MM.1S (cell line): ENCODE data around the gene CELSR3.

Source experiments
- DNase-seq: peaks from one replicate; pipeline ENCODE4 v3.0.0-alpha.2; 2015
- H2AFZ ChIP-seq: fragments of 300-600 bp; sonication (generic); 2 replicates; pipeline ENCODE4 v1.6.0; 2016; ENCODE audit warnings: antibody characterized with exemption, low read length
- H3F3A ChIP-seq: fragments of 300-600 bp; sonication (generic); 2 replicates; pipeline ENCODE4 v1.6.1; 2016; ENCODE audit warnings: mild to moderate bottlenecking, antibody characterized with exemption, low read length, moderate library complexity, mixed read lengths; ENCODE audit not compliant: insufficient read depth
- H3K27ac ChIP-seq: fragments of 300-600 bp; sonication (generic); 2 replicates; pipeline ENCODE4 v1.5.1; 2016; ENCODE audit warnings: mild to moderate bottlenecking, low read length
- H3K27me3 ChIP-seq: fragments of 300-600 bp; sonication (generic); replicated peaks from 2 replicates; pipeline ENCODE4 v1.6.0; 2016; ENCODE audit warnings: low read length; ENCODE audit not compliant: insufficient read depth
- H3K36me3 ChIP-seq: fragments of 300-600 bp; sonication (generic); replicated peaks from 2 replicates; pipeline ENCODE4 v1.6.1; 2016; ENCODE audit warnings: mild to moderate bottlenecking, low read length, mixed read lengths; ENCODE audit not compliant: insufficient read depth
- H3K4me1 ChIP-seq: fragments of 300-600 bp; sonication (generic); 2 replicates; pipeline ENCODE4 v1.6.1; 2016; ENCODE audit warnings: low read length, mixed read lengths
- H3K4me2 ChIP-seq: fragments of 300-600 bp; sonication (generic); 2 replicates; pipeline ENCODE4 v1.6.0; 2016; ENCODE audit warnings: low read depth, low read length
- H3K4me3 ChIP-seq: fragments of 300-600 bp; sonication (generic); 2 replicates; pipeline ENCODE4 v1.5.1; 2016; ENCODE audit warnings: low read length, mixed read lengths
- H3K79me2 ChIP-seq: fragments of 300-600 bp; sonication (generic); 2 replicates; pipeline ENCODE4 v1.6.1; 2016; ENCODE audit warnings: mixed run types, low read length, mixed read lengths
- H3K9ac ChIP-seq: fragments of 300-600 bp; sonication (generic); 2 replicates; pipeline ENCODE4 v1.6.1; 2016; ENCODE audit warnings: low read length, mixed read lengths
- H3K9me2 ChIP-seq: fragments of 300-600 bp; sonication (generic); replicated peaks from 2 replicates; pipeline ENCODE4 v1.6.1; 2016; ENCODE audit warnings: mild to moderate bottlenecking, low read length, mixed read lengths; ENCODE audit not compliant: insufficient read depth
- H3K9me3 ChIP-seq: fragments of 300-600 bp; sonication (generic); replicated peaks from 2 replicates; pipeline ENCODE4 v1.6.1; 2016; ENCODE audit warnings: mild to moderate bottlenecking, low read length, mixed read lengths; ENCODE audit not compliant: insufficient read depth
- H4K20me1 ChIP-seq: fragments of 300-600 bp; sonication (generic); 2 replicates; pipeline ENCODE4 v1.6.1; 2016; ENCODE audit warnings: mild to moderate bottlenecking, low read length, moderate library complexity, mixed read lengths; ENCODE audit not compliant: insufficient read depth
- CTCF ChIP-seq: fragments of 300-600 bp; sonication (generic); IDR thresholded peaks from 2 replicates; pipeline ENCODE4 v1.5.1; 2016; ENCODE audit warnings: antibody characterized with exemption, low read length, mixed read lengths
- EZH2 ChIP-seq: fragments of 300-600 bp; sonication (generic); optimal IDR thresholded peaks from 2 replicates; pipeline ENCODE3; 2017; ENCODE audit warnings: low read depth, mild to moderate bottlenecking, antibody characterized with exemption, low read length, mixed read lengths
- EZH2phosphoT487 ChIP-seq: fragments of 300-600 bp; sonication (generic); IDR thresholded peaks from 2 replicates; pipeline ENCODE4 v1.6.1; 2018; ENCODE audit warnings: antibody characterized with exemption, low read length

CELSR3 gene

GRCh38 chr3:48609088-48610005 is 53.3 kb downstream of the CELSR3 start, which contains the start of gene UQCRC1:
Gene UQCRC1, minus strand, starts transcription at chr3:48609646. Its CDS starts 26 bp downstream, at chr3:48609620.
- H3K4me2 ChIP-seq = peak within 1 kb of the TSS; percentile 93
- no peaks in the 10 kb centered on the region for H3K27me3 ChIP-seq
- peak within 1 kb of the TSS; percentile 91 for H2AFZ ChIP-seq
- peak within 1 kb of the TSS; percentile 90 for H3K9ac ChIP-seq
- H3K36me3 ChIP-seq = no peaks in the 10 kb centered on the region; the same call in 1 of the 2 replicates
- DNase-seq = peak; percentile 95
- H3K79me2 ChIP-seq = peaks cover 31% of the 10 kb centered on the region
- H3K27ac ChIP-seq = peak within 1 kb of the TSS; percentile 27; the same call in 1 of the 2 replicates
- no peaks in the 10 kb centered on the region for H3K9me2 ChIP-seq
- no peaks in the 10 kb centered on the region for H4K20me1 ChIP-seq
- H3K4me1 ChIP-seq = peaks cover 7% of the 10 kb centered on the region; the same call in 1 of the 2 replicates
- peak within 1 kb of the TSS; percentile 99 for H3K4me3 ChIP-seq
- no peaks in the 10 kb centered on the region for H3F3A ChIP-seq
- TF ChIP-seq EZH2 = no peak
- TF ChIP-seq CTCF = peak; percentile 64
- H3K9me3 ChIP-seq = no peaks in the 10 kb centered on the region

GRCh38 chr3:48607519-48607918 is 55.2 kb downstream of the CELSR3 start:
- Histone ChIP-seq H3K4me3 (no peak overlapping the region), H4K20me1 (no peaks in the 10 kb centered on the region), H3F3A (no peaks in the 10 kb centered on the region), H3K27me3 (no peaks in the 10 kb centered on the region), H3K9ac (no peak overlapping the region), H3K79me2 (peaks cover 31% of the 10 kb centered on the region), H3K4me1 (peaks cover 7% of the 10 kb centered on the region; the same call in 1 of the 2 replicates), H3K36me3 (no peaks in the 10 kb centered on the region; the same call in 1 of the 2 replicates), H3K9me3 (no peaks in the 10 kb centered on the region), H3K4me2 (no peak overlapping the region), H3K9me2 (no peaks in the 10 kb centered on the region), H2AFZ (no peak overlapping the region), H3K27ac (no peak overlapping the region)
- TF ChIP-seq CTCF (no peak), EZH2phosphoT487 (no peak), EZH2 (no peak)
- DNase-seq = no peak

GRCh38 chr3:48601622-48601994 is 61.1 kb downstream of the CELSR3 start:
- Histone ChIP-seq H3K27me3 (no peaks in the 10 kb centered on the region), H3K79me2 (peaks cover 10% of the 10 kb centered on the region; the same call in 1 of the 2 replicates), H3K27ac (no peak overlapping the region), H3K9ac (no peak overlapping the region), H3K4me2 (no peak overlapping the region), H3K9me3 (no peaks in the 10 kb centered on the region), H2AFZ (no peak overlapping the region), H3F3A (no peaks in the 10 kb centered on the region), H3K9me2 (no peaks in the 10 kb centered on the region), H3K4me3 (no peak overlapping the region), H3K4me1 (no peaks in the 10 kb centered on the region), H3K36me3 (no peaks in the 10 kb centered on the region; the same call in 1 of the 2 replicates), H4K20me1 (no peaks in the 10 kb centered on the region)
- no peak for TF ChIP-seq EZH2
- no peak for TF ChIP-seq CTCF
- no peak for TF ChIP-seq EZH2phosphoT487
- no peak for DNase-seq
